Measurements from ENCODE around the gene GRK4.
"Not testable (repeated sequence)": the region's sequence is repeated elsewhere in the genome, so short reads cannot be mapped to it uniquely, and the experiment has no call there.

GRK4 gene

GRCh38 chr4:2930758-2931511 is 32.4 kb upstream of the GRK4 start:
- DNase-seq (ENCODE audit: low read depth): no peak

- no peak for DNase-seq (ENCODE audit: low read depth)
Measured at GRCh38 chr4:2931512-2932301, 31.7 kb upstream of the GRK4 start.

GRCh38 chr4:2932321-2932950 is 30.9 kb upstream of the GRK4 start:
- DNase-seq (ENCODE audit: low read depth): no peak

GRCh38 chr4:2932951-2933565 is 30.3 kb upstream of the GRK4 start:
- no peak for DNase-seq (ENCODE audit: low read depth)

- DNase-seq (ENCODE audit: low read depth): no peak
Measured at GRCh38 chr4:2933566-2934076, 29.8 kb upstream of the GRK4 start.

- no peak for DNase-seq (ENCODE audit: low read depth)
Measured at GRCh38 chr4:2934077-2934812, 29.1 kb upstream of the GRK4 start.

GRCh38 chr4:2934813-2935761 is 28.3 kb upstream of the GRK4 start:
- peak; percentile 57 for DNase-seq (ENCODE audit: low read depth)

GRCh38 chr4:2935762-2936743 is 27.3 kb upstream of the GRK4 start:
- no peak for DNase-seq (ENCODE audit: low read depth)

- no peak for DNase-seq (ENCODE audit: low read depth)
Measured at GRCh38 chr4:2936773-2937145, 26.6 kb upstream of the GRK4 start.

GRCh38 chr4:2937146-2937857 is 26.1 kb upstream of the GRK4 start:
- no peak for DNase-seq (ENCODE audit: low read depth)

- no peak for DNase-seq (ENCODE audit: low read depth)
Measured at GRCh38 chr4:2937986-2938385, 25.4 kb upstream of the GRK4 start.

GRCh38 chr4:2938411-2938810 is 25.0 kb upstream of the GRK4 start:
- DNase-seq (ENCODE audit: low read depth): not testable (repeated sequence)

- DNase-seq (ENCODE audit: low read depth): no peak
Measured at GRCh38 chr4:2938906-2939305, 24.5 kb upstream of the GRK4 start.

GRCh38 chr4:2939383-2940243 is 23.8 kb upstream of the GRK4 start:
- DNase-seq (ENCODE audit: low read depth): no peak

GRCh38 chr4:2940267-2941137 is 22.9 kb upstream of the GRK4 start:
- DNase-seq (ENCODE audit: low read depth): no peak
